Stimulated activated CD4-positive, alpha-beta T cell treated with anti-CD3 and anti-CD28 coated beads, Interleukin-15, amount 100 ng/mL, for 24 hours (primary cell): Measurements from ENCODE around the gene ARMH4.
A peak's percentile ranks its signal among the peaks of the same experiment; 100 is the strongest.
"Not testable (repeated sequence)": the region's sequence is repeated elsewhere in the genome, so short reads cannot be mapped to it uniquely, and the experiment has no call there.

Source experiments
- DNase-seq: peaks from one replicate; pipeline ENCODE4 v3.0.0-alpha.2; 2020

The ARMH4 gene

GRCh38 chr14:58145936-58146335 lies 6.1 kb downstream of the ARMH4 start:
- no peak for DNase-seq

DNA sequence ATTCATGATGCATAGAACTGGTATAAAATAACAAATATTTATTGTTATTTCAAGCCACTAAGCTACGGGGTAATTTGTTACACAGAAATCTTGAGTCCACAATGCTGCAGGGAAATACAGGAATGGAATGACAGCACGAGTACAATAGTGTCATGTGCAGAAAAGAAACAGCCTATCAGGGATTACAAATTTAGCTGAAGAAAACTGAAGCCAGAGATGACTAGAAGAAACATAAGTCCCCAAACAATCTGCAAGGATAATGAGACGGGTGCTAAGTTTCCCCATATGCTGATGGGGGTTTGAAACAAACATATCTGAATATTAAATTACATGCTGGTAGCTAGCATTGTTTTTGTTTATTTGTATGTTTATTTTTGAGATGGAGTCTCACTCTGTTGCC lies 8.9 kb downstream of the ARMH4 start:
- DNase-seq: no peak

- no peak for DNase-seq
These were observed 10.1 kb downstream of the ARMH4 start for GRCh38 chr14:58141893-58142292.

DNA sequence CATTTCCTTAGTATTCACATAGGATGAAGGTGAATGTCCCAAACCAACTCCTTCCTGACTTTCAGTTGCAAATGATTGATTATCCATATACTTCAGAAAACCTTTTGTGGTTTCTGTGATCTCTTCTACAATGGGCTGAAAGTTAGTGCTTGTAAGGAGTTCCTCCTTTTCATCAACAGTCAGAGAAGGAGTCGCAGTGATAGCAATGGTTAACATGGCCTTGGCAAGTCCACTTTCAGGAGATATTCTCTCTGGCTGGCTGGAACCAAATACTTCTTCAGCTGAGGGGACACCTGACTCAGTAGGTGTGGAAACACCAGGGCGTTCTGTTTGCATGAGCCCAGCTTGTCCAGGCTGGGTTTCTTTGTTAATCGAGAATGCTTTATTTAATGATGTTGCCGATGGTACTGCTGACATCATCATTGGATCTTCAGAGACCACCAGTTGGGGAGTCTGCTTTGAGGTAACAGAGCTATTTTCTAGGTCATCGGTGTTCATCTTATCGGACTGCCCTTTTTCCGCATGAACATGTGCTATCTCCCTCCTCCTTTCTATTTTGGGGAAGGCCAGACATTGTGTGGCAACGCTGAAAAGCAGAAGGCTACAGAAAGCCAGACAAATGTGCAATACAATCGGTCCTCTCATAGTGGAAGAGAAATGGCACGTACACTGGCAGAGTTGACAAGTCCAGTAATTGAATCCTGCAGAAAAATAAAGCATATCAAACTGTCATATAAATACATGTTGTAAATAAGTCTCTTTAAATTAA lies 13.1 kb downstream of the ARMH4 start:
- no peak for DNase-seq

GRCh38 chr14:58138031-58138713 lies 13.8 kb downstream of the ARMH4 start:
- DNase-seq: peak; percentile 6

GRCh38 chr14:58133739-58134138 lies 18.3 kb downstream of the ARMH4 start:
- no peak for DNase-seq

DNA sequence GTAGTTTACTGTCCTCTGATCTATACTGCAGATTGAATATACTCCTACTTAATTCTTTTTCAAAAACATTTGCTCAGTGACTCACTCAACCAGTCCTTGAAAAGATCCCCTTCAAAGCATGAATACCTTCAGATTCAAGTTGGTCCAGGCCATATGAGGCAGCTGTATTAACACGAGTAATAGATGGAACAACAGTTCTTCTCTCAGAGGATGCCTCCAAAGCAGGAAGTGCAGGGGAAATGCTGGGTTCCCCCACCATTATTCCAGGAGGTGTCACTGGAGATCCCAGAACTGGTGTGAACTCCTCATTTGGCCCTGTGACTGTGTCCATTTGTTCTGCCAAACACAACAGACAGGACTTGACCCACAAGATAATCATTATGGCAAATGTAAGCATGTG lies 20.6 kb downstream of the ARMH4 start:
- DNase-seq: no peak

DNA sequence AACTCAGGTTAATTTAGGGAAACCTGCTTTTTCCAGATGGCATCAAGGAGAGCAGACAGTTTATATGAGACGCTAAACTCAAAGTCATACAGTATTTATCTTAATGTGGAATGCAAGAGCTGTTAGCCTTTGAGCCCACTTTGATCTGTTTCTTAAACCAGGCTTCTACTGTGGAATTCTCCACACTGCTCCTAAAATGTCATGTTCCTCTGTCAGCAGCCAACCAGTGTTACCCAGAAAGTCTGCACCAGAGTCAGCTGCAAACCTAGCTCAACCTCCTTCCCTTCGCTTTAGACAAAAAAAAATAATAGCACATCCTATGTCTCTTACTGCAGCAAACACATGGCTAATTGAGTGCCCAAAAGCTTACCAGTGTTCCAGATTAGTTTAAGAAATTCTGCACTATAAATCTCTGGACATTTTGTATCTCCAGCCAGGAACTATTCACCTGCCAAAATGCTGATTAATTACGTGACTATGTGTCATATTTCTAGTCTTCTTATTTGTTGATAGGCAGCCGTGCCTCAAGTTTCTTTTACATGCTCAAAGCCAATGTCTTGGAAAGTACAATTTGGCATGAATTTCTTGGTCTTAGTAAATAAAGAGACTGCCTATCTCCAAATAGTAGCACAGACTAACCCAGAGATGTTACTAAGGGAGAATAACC lies 21.8 kb downstream of the ARMH4 start:
- DNase-seq: no peak

- no peak for DNase-seq
These were observed 22.8 kb downstream of the ARMH4 start for GRCh38 chr14:58129208-58129607.

- DNase-seq: no peak
These were observed 23.6 kb downstream of the ARMH4 start for GRCh38 chr14:58128416-58128815.

GRCh38 chr14:58122546-58122945 lies 29.5 kb downstream of the ARMH4 start:
- not testable (repeated sequence) for DNase-seq

DNA sequence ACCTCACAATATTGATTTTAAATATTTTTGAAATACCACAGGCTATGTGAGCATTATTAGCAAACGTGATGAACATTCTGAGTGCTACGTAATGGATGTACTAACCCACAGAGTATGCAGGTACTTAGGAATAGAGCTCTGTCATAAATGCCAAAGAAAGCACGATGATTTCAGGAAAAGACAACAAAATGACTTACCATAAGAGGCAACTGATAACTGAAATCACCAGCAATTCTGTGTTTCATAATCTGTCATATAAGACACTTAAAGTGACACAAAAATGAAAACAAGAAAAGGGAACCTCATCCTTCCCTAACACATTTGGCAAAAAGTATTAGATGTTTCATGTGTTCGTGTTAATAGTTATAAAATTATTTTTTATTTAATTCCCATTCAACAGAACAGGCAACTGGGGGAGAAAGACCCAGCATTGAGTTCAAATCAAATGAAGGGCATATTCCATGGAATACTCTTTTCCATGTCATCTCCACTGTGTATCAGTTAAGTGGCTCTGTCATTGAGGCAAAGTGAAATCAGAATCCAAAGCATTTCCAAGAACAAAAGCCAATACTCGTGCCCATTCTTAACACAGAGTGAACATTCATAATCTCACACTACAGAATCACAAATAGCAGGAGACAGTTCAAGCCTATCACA lies 30.4 kb downstream of the ARMH4 start:
- no peak for DNase-seq

GRCh38 chr14:58119381-58119780 lies 32.6 kb downstream of the ARMH4 start:
- DNase-seq: no peak

GRCh38 chr14:58118097-58118815 lies 33.8 kb downstream of the ARMH4 start:
- no peak for DNase-seq

GRCh38 chr14:58109744-58110143 lies 42.3 kb downstream of the ARMH4 start:
- no peak for DNase-seq

- no peak for DNase-seq
These were observed 43.3 kb downstream of the ARMH4 start for GRCh38 chr14:58108717-58109116.

DNA sequence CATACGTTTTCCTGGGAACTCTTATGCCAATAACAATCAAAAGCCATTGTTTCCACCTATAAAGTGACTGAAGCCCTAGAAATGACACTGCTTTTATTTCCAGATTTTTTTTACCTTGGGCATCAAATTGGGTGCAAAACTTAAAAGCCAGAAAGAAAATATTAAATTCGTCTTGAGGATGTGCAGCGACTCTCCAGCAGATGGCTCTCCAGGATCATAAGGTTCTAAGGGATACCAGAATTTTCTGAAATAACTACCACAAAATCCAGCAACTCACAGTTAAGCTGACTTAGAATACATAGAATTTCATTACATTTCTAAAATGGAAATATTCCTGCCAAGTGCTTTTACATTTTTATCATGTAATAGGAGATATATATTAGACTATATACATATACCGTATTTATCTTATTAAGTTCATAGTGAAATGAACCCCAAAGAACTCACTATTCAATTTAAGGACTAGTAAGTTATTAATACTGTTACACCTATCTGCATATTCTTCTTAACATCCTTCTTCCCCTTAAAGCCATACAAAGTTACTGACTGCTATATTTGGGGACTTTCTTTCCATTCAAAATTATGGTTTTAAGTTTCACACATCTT lies 44.0 kb downstream of the ARMH4 start:
- peak; percentile 34 for DNase-seq

GRCh38 chr14:58107041-58107440 lies 45.0 kb downstream of the ARMH4 start:
- no peak for DNase-seq

GRCh38 chr14:58106446-58106845 lies 45.6 kb downstream of the ARMH4 start:
- no peak for DNase-seq

GRCh38 chr14:58104808-58105207 lies 47.2 kb downstream of the ARMH4 start:
- no peak for DNase-seq

- DNase-seq: no peak
These were observed 51.2 kb downstream of the ARMH4 start for GRCh38 chr14:58100735-58101368.

DNA sequence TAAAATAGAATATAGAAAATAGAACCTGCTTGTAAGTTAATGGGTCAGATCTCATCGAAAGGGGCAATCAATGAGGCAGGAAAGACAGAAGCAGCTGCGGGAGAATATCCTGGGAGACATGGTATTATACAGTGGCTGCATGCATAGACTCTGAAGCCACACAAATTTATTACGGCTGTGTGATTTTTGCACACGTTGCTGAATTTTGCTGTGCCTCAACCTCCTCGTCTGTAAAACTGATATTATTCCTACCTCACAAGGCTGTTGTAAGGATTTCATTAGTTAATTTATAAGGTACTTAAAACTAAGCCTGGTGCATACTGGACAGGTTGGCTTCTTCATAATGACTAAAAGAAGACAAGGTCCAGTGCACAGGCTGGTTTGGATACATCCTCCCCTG lies 52.3 kb downstream of the ARMH4 start:
- DNase-seq: no peak
